NCI-H2196 treated with DMSO at 0.1 percent for 48 hours (cell line): ENCODE measurements around the gene SENP2.
"Not testable (repeated sequence)": the region's sequence is repeated elsewhere in the genome, so short reads cannot be mapped to it uniquely, and the experiment has no call there.

Source experiments
- DNase-seq: peaks from one replicate; lab custom pipeline; 2025; ENCODE audit not compliant: unreplicated experiment; lab: John Stamatoyannopoulos, UW

Gene SENP2

GRCh38 chr3:185647134-185647879, 61.2 kb downstream of the SENP2 start:
- no peak for DNase-seq

- DNase-seq, result no peak
These were observed 61.8 kb downstream of the SENP2 start for GRCh38 chr3:185647880-185648210.

- no peak for DNase-seq
These were observed 62.3 kb downstream of the SENP2 start for GRCh38 chr3:185648396-185648795.

- no peak for DNase-seq
These were observed 63.3 kb downstream of the SENP2 start for GRCh38 chr3:185649414-185649813.

GRCh38 chr3:185651971-185652370, 65.9 kb downstream of the SENP2 start:
- no peak for DNase-seq

GRCh38 chr3:185653949-185654757, 68.1 kb downstream of the SENP2 start:
- DNase-seq, result no peak

- DNase-seq, result no peak
These were observed 68.7 kb downstream of the SENP2 start for GRCh38 chr3:185654758-185655145.

- DNase-seq, result no peak
These were observed 69.6 kb downstream of the SENP2 start for GRCh38 chr3:185655426-185656320.

GRCh38 chr3:185656321-185656840, 70.3 kb downstream of the SENP2 start:
- no peak for DNase-seq

GRCh38 chr3:185657211-185657610, 71.1 kb downstream of the SENP2 start:
- no peak for DNase-seq

- DNase-seq, result no peak
These were observed 71.8 kb downstream of the SENP2 start for GRCh38 chr3:185657691-185658503.

- no peak for DNase-seq
These were observed 72.4 kb downstream of the SENP2 start for GRCh38 chr3:185658504-185658912.

- DNase-seq, result no peak
These were observed 72.8 kb downstream of the SENP2 start for GRCh38 chr3:185658943-185659342.

- DNase-seq, result peak; percentile 93
These were observed 74.1 kb downstream of the SENP2 start for GRCh38 chr3:185659942-185660921.

- not testable (repeated sequence) for DNase-seq
These were observed 75.2 kb downstream of the SENP2 start for GRCh38 chr3:185661296-185661695.

- no peak for DNase-seq
These were observed 75.7 kb downstream of the SENP2 start for GRCh38 chr3:185661772-185662171.

- no peak for DNase-seq
These were observed 77.8 kb downstream of the SENP2 start for GRCh38 chr3:185663929-185664328.

GRCh38 chr3:185667574-185667973, 81.5 kb downstream of the SENP2 start:
- no peak for DNase-seq

GRCh38 chr3:185677146-185677829, 91.2 kb downstream of the SENP2 start:
- peak; percentile 54 for DNase-seq
